ENCODE measurements around the gene AAK1. TPM values are rescaled to one million over a fixed set of nuclear protein-coding genes. Genes with fewer than 3 reads are reported as not detected.

AAK1 gene
- total and polyA plus RNA-seq, 3 experiments from 2014 or later: 71.7 to 114 (median 74.0) TPM

GRCh38 chr2:69605284-69605683 is 38.3 kb downstream of the AAK1 start:
- no peaks in the 10 kb centered on the region for H3K9me3 ChIP-seq (ENCODE audit: low read length)
- POLR2A ChIA-PET: no interaction called here
- Mint-ChIP-seq H3K9me3 (no peaks in the 10 kb centered on the region), H3K36me3 (peaks cover 7 to 43% (median 17%) of the 10 kb centered on the region in 3 donors), H3K27ac (peak overlapping the region in 7 of 8 donors; percentile 9 to 84 (median 20)), H3K27me3 (no peaks in the 10 kb centered on the region), H3K4me3 (peak overlapping the region in 1 of 7 donors; percentile 4), H3K4me1 (peaks cover 85 to 87% (median 86%) of the 10 kb centered on the region in 3 donors)
- no peak overlapping the region for H3K4me3 ChIP-seq (ENCODE audit: low read length)
- H3K27ac ChIP-seq (ENCODE audit: low read depth, low read length): no peak overlapping the region
- no peaks in the 10 kb centered on the region for H3K27me3 ChIP-seq (ENCODE audit: insufficient read depth, low read length, poor library complexity, severe bottlenecking)
- H3K36me3 ChIP-seq (ENCODE audit: insufficient read depth, low read length): peaks cover 6% of the 10 kb centered on the region
- peaks cover 85% of the 10 kb centered on the region for H3K4me1 ChIP-seq (ENCODE audit: insufficient read depth, low read length)
- CTCF ChIA-PET: no interaction called here
- DNase-seq: no peak

DNA sequence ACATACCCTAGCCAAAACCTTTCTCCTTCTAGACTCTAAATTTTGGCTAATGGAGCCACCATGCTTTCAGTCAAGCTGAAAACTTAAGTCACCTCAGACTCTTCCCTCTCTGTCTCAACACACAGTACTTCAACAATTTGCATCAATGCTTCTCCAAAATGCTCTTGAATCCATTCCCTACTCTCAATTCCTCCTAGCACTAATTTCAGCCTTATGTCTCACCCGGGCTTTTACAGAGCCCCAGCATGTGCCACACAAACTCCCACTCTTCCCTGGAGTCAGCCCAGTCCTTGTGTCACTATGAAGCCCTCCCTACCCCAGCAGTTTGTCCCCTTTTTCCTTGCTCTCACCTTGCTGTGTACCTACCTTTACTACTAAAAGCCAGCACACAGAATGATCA is 38.7 kb downstream of the AAK1 start:
- peak overlapping the region; percentile 10 to 84 (median 58) for H3K27ac Mint-ChIP-seq
- H3K36me3 Mint-ChIP-seq: peaks cover 5 to 44% (median 17%) of the 10 kb centered on the region in 3 donors
- H3K27me3 ChIP-seq (ENCODE audit: insufficient read depth, low read length, poor library complexity, severe bottlenecking): no peaks in the 10 kb centered on the region
- no peak overlapping the region for H3K27ac ChIP-seq (ENCODE audit: low read depth, low read length)
- H3K9me3 Mint-ChIP-seq: no peaks in the 10 kb centered on the region
- peaks cover 86 to 91% (median 91%) of the 10 kb centered on the region in 3 donors for H3K4me1 Mint-ChIP-seq
- H3K4me3 Mint-ChIP-seq: peak overlapping the region in 3 of 7 donors; percentile 4 to 18 (median 4)
- no peaks in the 10 kb centered on the region for H3K9me3 ChIP-seq (ENCODE audit: low read length)
- no peak for DNase-seq
- CTCF ChIA-PET: interaction anchor here (1.2 kb wide), 1 partner anchor 40 kb away, joined by 4 read pairs; no protein-coding TSS in a partner anchor
- no peak overlapping the region for H3K4me3 ChIP-seq (ENCODE audit: low read length)
- POLR2A ChIA-PET: no interaction called here
- H3K27me3 Mint-ChIP-seq: no peaks in the 10 kb centered on the region
- peaks cover 89% of the 10 kb centered on the region for H3K4me1 ChIP-seq (ENCODE audit: insufficient read depth, low read length)
- peaks cover 6% of the 10 kb centered on the region for H3K36me3 ChIP-seq (ENCODE audit: insufficient read depth, low read length)

- DNase-seq: no peak
- no peak overlapping the region for H3K4me3 ChIP-seq (ENCODE audit: low read length)
- no peaks in the 10 kb centered on the region for H3K9me3 ChIP-seq (ENCODE audit: low read length)
- peaks cover 93% of the 10 kb centered on the region for H3K4me1 ChIP-seq (ENCODE audit: insufficient read depth, low read length)
- no peaks in the 10 kb centered on the region for H3K9me3 Mint-ChIP-seq
- POLR2A ChIA-PET: no interaction called here
- H3K27me3 Mint-ChIP-seq: no peaks in the 10 kb centered on the region
- H3K27me3 ChIP-seq (ENCODE audit: insufficient read depth, low read length, poor library complexity, severe bottlenecking): no peaks in the 10 kb centered on the region
- peak overlapping the region in 7 of 8 donors; percentile 4 to 81 (median 13) for H3K27ac Mint-ChIP-seq
- peaks cover 5 to 49% (median 17%) of the 10 kb centered on the region in 3 donors for H3K36me3 Mint-ChIP-seq
- CTCF ChIA-PET: interaction anchor here (1.2 kb wide), 1 partner anchor 39 kb away, joined by 4 read pairs; no protein-coding TSS in a partner anchor
- no peak overlapping the region for H3K27ac ChIP-seq (ENCODE audit: low read depth, low read length)
- H3K4me1 Mint-ChIP-seq: peaks cover 92 to 97% (median 96%) of the 10 kb centered on the region in 3 donors
- peaks cover 6% of the 10 kb centered on the region for H3K36me3 ChIP-seq (ENCODE audit: insufficient read depth, low read length)
- peak overlapping the region in 2 of 7 donors; percentile 1 to 4 for H3K4me3 Mint-ChIP-seq
Observed at GRCh38 chr2:69604026-69604678, 39.4 kb downstream of the AAK1 start.

DNA sequence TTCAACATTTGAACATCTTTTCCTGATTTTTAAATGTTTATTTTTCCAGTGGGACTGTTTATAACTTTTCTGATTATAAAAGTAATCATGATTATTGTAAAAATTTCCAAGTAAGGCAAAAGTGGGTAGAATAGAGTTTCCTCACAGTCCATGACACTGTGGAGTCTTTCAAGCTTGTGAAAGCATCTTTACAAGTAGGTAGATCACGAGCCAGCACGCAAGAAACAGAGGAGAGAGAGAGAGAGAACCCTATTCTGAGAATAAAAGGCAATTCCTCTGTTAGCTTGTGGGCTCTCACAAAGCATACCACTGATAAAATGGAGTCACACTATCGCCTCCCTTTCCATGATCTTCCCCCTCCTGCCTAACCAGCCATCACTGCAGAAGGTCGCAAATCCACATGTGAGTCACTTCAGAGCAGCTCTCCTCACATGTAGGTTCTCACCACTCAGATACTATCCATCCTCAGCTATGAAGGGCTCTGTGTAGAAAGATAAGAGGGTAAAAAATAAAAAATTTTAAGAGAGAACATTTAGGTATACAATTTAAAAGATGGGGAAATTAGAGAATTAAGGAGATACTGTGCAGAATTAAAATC is 40.3 kb downstream of the AAK1 start:
- POLR2A ChIA-PET: interaction anchor here (0.6 kb wide), 1 partner anchor 18 kb away, joined by 6 read pairs; no protein-coding TSS in a partner anchor
- Mint-ChIP-seq H3K9me3 (no peaks in the 10 kb centered on the region), H3K27ac (peak overlapping the region; percentile 9 to 86 (median 30)), H3K36me3 (peaks cover 5 to 48% (median 15%) of the 10 kb centered on the region in 3 donors), H3K4me3 (peak overlapping the region in 2 of 7 donors; percentile 5 to 12), H3K4me1 (peaks cover 88 to 96% (median 96%) of the 10 kb centered on the region in 3 donors), H3K27me3 (no peaks in the 10 kb centered on the region)
- no peak for DNase-seq
- H3K36me3 ChIP-seq (ENCODE audit: insufficient read depth, low read length): peaks cover 6% of the 10 kb centered on the region
- no peaks in the 10 kb centered on the region for H3K27me3 ChIP-seq (ENCODE audit: insufficient read depth, low read length, poor library complexity, severe bottlenecking)
- no peak overlapping the region for H3K4me3 ChIP-seq (ENCODE audit: low read length)
- no peaks in the 10 kb centered on the region for H3K9me3 ChIP-seq (ENCODE audit: low read length)
- no peak overlapping the region for H3K27ac ChIP-seq (ENCODE audit: low read depth, low read length)
- peaks cover 91% of the 10 kb centered on the region for H3K4me1 ChIP-seq (ENCODE audit: insufficient read depth, low read length)
- CTCF ChIA-PET: no interaction called here

- Mint-ChIP-seq H3K9me3 (no peaks in the 10 kb centered on the region), H3K4me3 (peak overlapping the region in 2 of 7 donors; percentile 0 to 57), H3K4me1 (peaks cover 84 to 96% (median 96%) of the 10 kb centered on the region in 3 donors), H3K27me3 (no peaks in the 10 kb centered on the region), H3K36me3 (peaks cover 5 to 49% (median 11%) of the 10 kb centered on the region in 3 donors), H3K27ac (peak overlapping the region in 5 of 8 donors; percentile 4 to 58 (median 44))
- Histone ChIP-seq H3K4me1 (ENCODE audit: insufficient read depth, low read length) (peaks cover 90% of the 10 kb centered on the region), H3K27me3 (ENCODE audit: insufficient read depth, low read length, poor library complexity, severe bottlenecking) (no peaks in the 10 kb centered on the region), H3K27ac (ENCODE audit: low read depth, low read length) (no peak overlapping the region), H3K9me3 (ENCODE audit: low read length) (no peaks in the 10 kb centered on the region), H3K36me3 (ENCODE audit: insufficient read depth, low read length) (peaks cover 3% of the 10 kb centered on the region), H3K4me3 (ENCODE audit: low read length) (no peak overlapping the region)
- ChIA-PET POLR2A (interaction anchor here (0.9 kb wide), 1 partner anchor 23 kb away, joined by 3 read pairs; no protein-coding TSS in a partner anchor), CTCF (no interaction called here)
- DNase-seq: no peak
Observed at GRCh38 chr2:69601179-69601612, 42.3 kb downstream of the AAK1 start.

DNA sequence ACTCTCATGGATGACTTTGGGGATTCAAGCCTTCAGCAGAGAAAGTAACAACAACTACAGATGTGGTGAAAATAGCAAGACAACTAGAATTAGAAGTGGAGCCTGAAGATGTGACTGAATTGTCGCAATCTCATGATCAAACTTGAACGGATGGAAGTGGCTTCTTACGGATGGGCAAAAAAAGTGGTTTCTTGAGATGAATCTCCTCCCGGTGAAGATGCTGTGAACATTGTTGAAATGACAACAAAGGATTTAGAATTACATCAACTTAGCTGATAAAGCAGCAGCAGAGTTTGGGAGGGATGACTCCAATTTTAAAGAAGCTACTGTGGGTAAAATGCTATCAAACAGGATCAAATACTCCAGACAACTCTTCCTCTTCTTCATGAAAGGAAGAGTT is 43.1 kb downstream of the AAK1 start:
- no peaks in the 10 kb centered on the region for H3K27me3 Mint-ChIP-seq
- ChIA-PET CTCF (no interaction called here), POLR2A (interaction anchor here (0.9 kb wide), 1 partner anchor 23 kb away, joined by 3 read pairs; no protein-coding TSS in a partner anchor)
- no peaks in the 10 kb centered on the region for H3K9me3 ChIP-seq (ENCODE audit: low read length)
- H3K36me3 Mint-ChIP-seq: peaks cover 0 to 46% (median 5%) of the 10 kb centered on the region in 3 donors
- peaks cover 82 to 96% (median 96%) of the 10 kb centered on the region in 3 donors for H3K4me1 Mint-ChIP-seq
- H3K27ac ChIP-seq (ENCODE audit: low read depth, low read length): no peak overlapping the region
- H3K27ac Mint-ChIP-seq: peak overlapping the region in 7 of 8 donors; percentile 24 to 85 (median 54)
- H3K27me3 ChIP-seq (ENCODE audit: insufficient read depth, low read length, poor library complexity, severe bottlenecking): no peaks in the 10 kb centered on the region
- no peak for DNase-seq
- peaks cover 92% of the 10 kb centered on the region for H3K4me1 ChIP-seq (ENCODE audit: insufficient read depth, low read length)
- H3K4me3 Mint-ChIP-seq: peak overlapping the region in 4 of 7 donors; percentile 6 to 57 (median 20)
- no peaks in the 10 kb centered on the region for H3K36me3 ChIP-seq (ENCODE audit: insufficient read depth, low read length)
- no peak overlapping the region for H3K4me3 ChIP-seq (ENCODE audit: low read length)
- H3K9me3 Mint-ChIP-seq: no peaks in the 10 kb centered on the region

DNA sequence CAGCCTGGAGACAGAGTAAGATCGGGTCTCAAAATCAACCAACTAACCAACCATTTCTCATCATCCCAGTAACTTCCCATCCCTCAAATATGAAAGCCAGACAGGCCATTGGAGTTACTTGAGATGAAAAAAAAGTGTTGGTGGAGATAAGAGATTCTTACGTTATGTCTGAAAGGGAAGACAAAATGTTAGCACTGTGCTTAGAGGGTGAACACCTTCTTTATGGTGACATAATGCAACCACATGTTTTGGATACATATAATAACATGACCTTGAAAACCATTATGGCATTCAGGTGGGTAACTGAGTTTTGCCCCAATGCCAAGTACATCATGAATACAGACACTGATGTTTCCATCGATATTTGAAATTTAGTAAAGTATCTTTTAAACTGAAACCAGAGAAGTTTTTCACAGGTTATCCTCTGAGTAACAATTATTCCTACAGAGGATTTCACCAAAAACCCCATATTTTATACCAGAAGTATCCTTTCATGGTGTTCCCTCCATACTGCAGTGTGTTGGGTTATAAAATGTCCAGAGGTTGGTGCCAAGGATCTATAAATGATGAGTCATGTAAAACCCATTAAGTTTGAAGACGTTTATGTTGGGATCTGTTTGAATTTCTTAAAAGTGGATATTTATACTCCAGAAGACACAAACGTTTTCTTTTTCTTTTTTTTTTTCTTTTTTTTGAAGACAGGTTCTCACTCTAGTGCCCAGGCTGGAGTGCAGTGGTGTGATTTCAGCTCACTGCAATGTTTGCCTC is 45.5 kb downstream of the AAK1 start:
- no peak for DNase-seq
- no peaks in the 10 kb centered on the region for H3K27me3 Mint-ChIP-seq
- Histone ChIP-seq H3K4me3 (ENCODE audit: low read length) (no peak overlapping the region), H3K9me3 (ENCODE audit: low read length) (no peaks in the 10 kb centered on the region), H3K36me3 (ENCODE audit: insufficient read depth, low read length) (no peaks in the 10 kb centered on the region), H3K27me3 (ENCODE audit: insufficient read depth, low read length, poor library complexity, severe bottlenecking) (no peaks in the 10 kb centered on the region), H3K27ac (ENCODE audit: low read depth, low read length) (no peak overlapping the region), H3K4me1 (ENCODE audit: insufficient read depth, low read length) (peaks cover 85% of the 10 kb centered on the region)
- CTCF ChIA-PET: interaction anchor here (1.0 to 1.2 kb wide), 3 partner anchors 12 to 29 kb away, joined by 3 read pairs; no protein-coding TSS in a partner anchor
- POLR2A ChIA-PET: no interaction called here
- no peaks in the 10 kb centered on the region for H3K9me3 Mint-ChIP-seq
- peaks cover 0 to 45% (median 2%) of the 10 kb centered on the region in 3 donors for H3K36me3 Mint-ChIP-seq
- peak overlapping the region in 4 of 7 donors; percentile 8 to 84 (median 24) for H3K4me3 Mint-ChIP-seq
- H3K27ac Mint-ChIP-seq: peak overlapping the region in 7 of 8 donors; percentile 6 to 63 (median 55)
- H3K4me1 Mint-ChIP-seq: peaks cover 73 to 93% (median 92%) of the 10 kb centered on the region in 3 donors
